Subcutaneous abdominal adipose tissue (tissue), 5 donors: ENCODE data around the gene EDAR.

Experiments used
- H3K27ac ChIP-seq: one replicate; pipeline ENCODE4 v1.7.0; 2013; ENCODE audit warnings: low read depth, mild to moderate bottlenecking, inconsistent platforms, low read length, moderate library complexity
- H3K27me3 ChIP-seq, 5 donors: one replicate each; pipeline ENCODE4 v1.7.0; 2013; ENCODE audit warnings: low read length in 5 of 5, inconsistent platforms in 1 of 5; ENCODE audit not compliant: control insufficient read depth in 5 of 5, insufficient read depth in 4 of 5
- H3K36me3 ChIP-seq, 5 donors: one replicate each; pipeline ENCODE4 v1.7.0; 2013; ENCODE audit warnings: low read length in 5 of 5; ENCODE audit not compliant: control insufficient read depth in 5 of 5, insufficient read depth in 5 of 5
- H3K4me1 ChIP-seq, 5 donors: one replicate each; pipeline ENCODE4 v1.7.0; 2013; ENCODE audit warnings: low read length in 5 of 5, mild to moderate bottlenecking in 3 of 5, moderate library complexity in 1 of 5; ENCODE audit not compliant: control insufficient read depth in 5 of 5, insufficient read depth in 5 of 5
- H3K4me3 ChIP-seq, 5 donors: one replicate each; pipeline ENCODE4 v1.7.0; 2013; ENCODE audit warnings: low read length in 5 of 5, low read depth in 1 of 5
- H3K9ac ChIP-seq, 5 donors: one replicate each; pipeline ENCODE4 v1.7.0; 2013; ENCODE audit warnings: low read length in 5 of 5, mild to moderate bottlenecking in 4 of 5, moderate library complexity in 3 of 5
- H3K9me3 ChIP-seq, 5 donors: one replicate each; pipeline ENCODE4 v1.7.0; 2013; ENCODE audit warnings: low read length in 5 of 5; ENCODE audit not compliant: control insufficient read depth in 5 of 5
- donor health status: healthy.
- donor health status: healthy.
- donor health status: healthy.
- donor health status: healthy.
- donor health status: healthy.

EDAR gene

GRCh38 chr2:108943751-108944150 is 45.3 kb downstream of the EDAR start:
- Histone ChIP-seq H3K9ac (no peak overlapping the region), H3K4me1 (peaks cover 0 to 12% (median 10%) of the 10 kb centered on the region in 5 donors), H3K27me3 (peaks cover 4 to 19% (median 8%) of the 10 kb centered on the region in 5 donors), H3K27ac (no peak overlapping the region), H3K4me3 (no peak overlapping the region), H3K36me3 (no peaks in the 10 kb centered on the region), H3K9me3 (peaks cover 0 to 8% (median 7%) of the 10 kb centered on the region in 5 donors)

- no peaks in the 10 kb centered on the region for H3K36me3 ChIP-seq
Observed at GRCh38 chr2:108942888-108943287, 46.1 kb downstream of the EDAR start.

GRCh38 chr2:108942231-108942825 is 46.7 kb downstream of the EDAR start:
- Histone ChIP-seq H3K4me3 (no peak overlapping the region), H3K36me3 (no peaks in the 10 kb centered on the region), H3K27me3 (peaks cover 4 to 19% (median 8%) of the 10 kb centered on the region in 5 donors), H3K27ac (no peak overlapping the region), H3K9ac (no peak overlapping the region), H3K9me3 (peaks cover 0 to 4% (median 4%) of the 10 kb centered on the region in 5 donors), H3K4me1 (peaks cover 0 to 11% (median 7%) of the 10 kb centered on the region in 5 donors)

More at GRCh38 chr2:108942888-108943287, 46.1 kb downstream of the EDAR start:
- H3K27me3 ChIP-seq = peaks cover 4 to 19% (median 8%) of the 10 kb centered on the region in 5 donors
- H3K27ac ChIP-seq = no peak overlapping the region
- no peak overlapping the region for H3K4me3 ChIP-seq
- H3K4me1 ChIP-seq = peaks cover 0 to 11% (median 7%) of the 10 kb centered on the region in 5 donors
- H3K9me3 ChIP-seq = peaks cover 0 to 8% (median 7%) of the 10 kb centered on the region in 5 donors
- no peak overlapping the region for H3K9ac ChIP-seq

GRCh38 chr2:108941767-108942166 is 47.3 kb downstream of the EDAR start:
- Histone ChIP-seq H3K9ac (no peak overlapping the region), H3K36me3 (no peaks in the 10 kb centered on the region), H3K27ac (no peak overlapping the region), H3K27me3 (peaks cover 4 to 19% (median 8%) of the 10 kb centered on the region in 5 donors), H3K9me3 (no peaks in the 10 kb centered on the region), H3K4me3 (no peak overlapping the region), H3K4me1 (peaks cover 0 to 11% (median 7%) of the 10 kb centered on the region in 5 donors)

GRCh38 chr2:108941161-108941665 is 47.8 kb downstream of the EDAR start:
- Histone ChIP-seq H3K36me3 (no peaks in the 10 kb centered on the region), H3K9me3 (no peaks in the 10 kb centered on the region), H3K4me3 (no peak overlapping the region), H3K27ac (no peak overlapping the region), H3K9ac (no peak overlapping the region), H3K4me1 (peaks cover 0 to 9% (median 7%) of the 10 kb centered on the region in 5 donors), H3K27me3 (peaks cover 4 to 19% (median 8%) of the 10 kb centered on the region in 5 donors)

GRCh38 chr2:108940156-108940555 is 48.9 kb downstream of the EDAR start:
- Histone ChIP-seq H3K4me1 (no peaks in the 10 kb centered on the region), H3K27ac (no peak overlapping the region), H3K36me3 (no peaks in the 10 kb centered on the region)

GRCh38 chr2:108938077-108938710 is 50.8 kb downstream of the EDAR start:
- H3K36me3 ChIP-seq = no peaks in the 10 kb centered on the region
- H3K4me1 ChIP-seq = no peaks in the 10 kb centered on the region
- no peak overlapping the region for H3K4me3 ChIP-seq
- no peaks in the 10 kb centered on the region for H3K9me3 ChIP-seq
- H3K9ac ChIP-seq = no peak overlapping the region
- peaks cover 4 to 28% (median 8%) of the 10 kb centered on the region in 5 donors for H3K27me3 ChIP-seq
- no peak overlapping the region for H3K27ac ChIP-seq

More at GRCh38 chr2:108940156-108940555, 48.9 kb downstream of the EDAR start:
- H3K9me3 ChIP-seq = no peaks in the 10 kb centered on the region
- no peak overlapping the region for H3K9ac ChIP-seq
- peaks cover 4 to 21% (median 8%) of the 10 kb centered on the region in 5 donors for H3K27me3 ChIP-seq
- H3K4me3 ChIP-seq = no peak overlapping the region

- no peaks in the 10 kb centered on the region for H3K9me3 ChIP-seq
- H3K9ac ChIP-seq = no peak overlapping the region
- H3K36me3 ChIP-seq = no peaks in the 10 kb centered on the region
- H3K4me3 ChIP-seq = no peak overlapping the region
- no peak overlapping the region for H3K27ac ChIP-seq
- H3K4me1 ChIP-seq = peaks cover 0 to 4% (median 0%) of the 10 kb centered on the region in 5 donors
- H3K27me3 ChIP-seq = peaks cover 4 to 25% (median 8%) of the 10 kb centered on the region in 5 donors
Observed at GRCh38 chr2:108937367-108938017, 51.5 kb downstream of the EDAR start.

GRCh38 chr2:108936866-108937265 is 52.2 kb downstream of the EDAR start:
- H3K4me3 ChIP-seq = no peak overlapping the region
- no peak overlapping the region for H3K27ac ChIP-seq
- no peak overlapping the region for H3K9ac ChIP-seq
- H3K36me3 ChIP-seq = no peaks in the 10 kb centered on the region
- H3K9me3 ChIP-seq = no peaks in the 10 kb centered on the region
- H3K27me3 ChIP-seq = peaks cover 0 to 19% (median 7%) of the 10 kb centered on the region in 5 donors
- peaks cover 0 to 4% (median 0%) of the 10 kb centered on the region in 5 donors for H3K4me1 ChIP-seq
